A673 (cell line): ENCODE data around the gene RAB15. TPM values are rescaled to one million over a fixed set of nuclear protein-coding genes. Genes with fewer than 3 reads are reported as not detected.
A peak's percentile ranks its signal among the peaks of the same experiment; 100 is the strongest.

Source experiments
- BruUV-seq: library from RNA; stranded (reverse); fragments of 400-500 nt; replicated peaks from 2 replicates; lab custom pipeline; 2021; lab: Mats Ljungman, UMichigan
- CTCF ChIA-PET: fragments of 300-600 bp; sonication (Branson Sonifier 250); formaldehyde crosslinking; loops from one replicate; lab custom pipeline; 2022; ENCODE audit warnings: antibody characterized with exemption; lab: Charles Lee
- POLR2A ChIA-PET: fragments of 300-600 bp; sonication (Branson Sonifier 250); formaldehyde crosslinking; loops from one replicate; lab custom pipeline; 2022; ENCODE audit warnings: antibody characterized with exemption; ENCODE audit not compliant: low non-redundant PET; lab: Charles Lee
- DNase-seq: peaks from one replicate; pipeline ENCODE4 v3.0.0-alpha.2; 2015; ENCODE audit warnings: low spot score
- H3K27ac ChIP-seq: fragments of 200-600 bp; sonication (generic); 2 replicates; pipeline ENCODE4 v1.5.1; 2016; ENCODE audit warnings: mixed run types, low read depth, mild to moderate bottlenecking, mixed read lengths, antibody characterized with exemption, low read length; ENCODE audit not compliant: poor library complexity, severe bottlenecking
- H3K27me3 ChIP-seq: fragments of 200-600 bp; sonication (generic); replicated peaks from 2 replicates; pipeline ENCODE4 v1.6.1; 2017; ENCODE audit warnings: mixed run types, low read depth, mild to moderate bottlenecking, mixed read lengths, antibody characterized with exemption, low read length; ENCODE audit not compliant: insufficient read depth, poor library complexity
- H3K36me3 ChIP-seq: fragments of 200-600 bp; sonication (generic); 2 replicates; pipeline ENCODE4 v1.6.1; 2016; ENCODE audit warnings: mixed run types, mild to moderate bottlenecking, mixed read lengths, antibody characterized with exemption, low read length; ENCODE audit not compliant: insufficient read depth, poor library complexity, severe bottlenecking
- H3K4me1 ChIP-seq: fragments of 200-600 bp; sonication (generic); 2 replicates; pipeline ENCODE4 v1.6.1; 2017; ENCODE audit warnings: mixed run types, mild to moderate bottlenecking, mixed read lengths, antibody characterized with exemption, low read length; ENCODE audit not compliant: insufficient read depth, poor library complexity, severe bottlenecking
- H3K4me3 ChIP-seq: fragments of 200-600 bp; sonication (generic); 2 replicates; pipeline ENCODE4 v1.5.1; 2016; ENCODE audit warnings: low read depth, mixed run types, mild to moderate bottlenecking, mixed read lengths, low read length; ENCODE audit not compliant: poor library complexity, severe bottlenecking
- H3K9me3 ChIP-seq: fragments of 200-600 bp; sonication (generic); 2 replicates; pipeline ENCODE4 v1.6.1; 2016; ENCODE audit warnings: mixed run types, low read depth, mild to moderate bottlenecking, mixed read lengths, antibody characterized with exemption, low read length; ENCODE audit not compliant: poor library complexity, severe bottlenecking
- CTCF ChIP-seq: fragments of 300-800, 200-600 bp; sonication (generic); conservative IDR thresholded peaks from 2 replicates; pipeline ENCODE4 v1.5.1; 2017; ENCODE audit warnings: low read depth, mild to moderate bottlenecking, antibody characterized with exemption, low read length, moderate library complexity, mixed read lengths
- EZH2 ChIP-seq: fragments of 200-600 bp; sonication (generic); IDR thresholded peaks from 2 replicates; pipeline ENCODE4 v1.6.1; 2017; ENCODE audit warnings: borderline replicate concordance, low read depth, mild to moderate bottlenecking, mixed read lengths, antibody characterized with exemption, low read length; ENCODE audit not compliant: poor library complexity, severe bottlenecking
- intact Hi-C: fragments of 100-400 bp; cut with micrococcal nuclease; formaldehyde crosslinking; loops from one replicate; pipeline ENCODE4 v1.10.0; 2022; ENCODE audit not compliant: unreplicated experiment
- total RNA-seq: library from RNA; stranded (reverse); gene quantifications from 2 replicates; pipeline ENCODE4 v1.2.3, GENCODE V29; 2021

RAB15 gene
- total RNA-seq, 1 experiment from 2014 or later, result 23.6 TPM

DNA sequence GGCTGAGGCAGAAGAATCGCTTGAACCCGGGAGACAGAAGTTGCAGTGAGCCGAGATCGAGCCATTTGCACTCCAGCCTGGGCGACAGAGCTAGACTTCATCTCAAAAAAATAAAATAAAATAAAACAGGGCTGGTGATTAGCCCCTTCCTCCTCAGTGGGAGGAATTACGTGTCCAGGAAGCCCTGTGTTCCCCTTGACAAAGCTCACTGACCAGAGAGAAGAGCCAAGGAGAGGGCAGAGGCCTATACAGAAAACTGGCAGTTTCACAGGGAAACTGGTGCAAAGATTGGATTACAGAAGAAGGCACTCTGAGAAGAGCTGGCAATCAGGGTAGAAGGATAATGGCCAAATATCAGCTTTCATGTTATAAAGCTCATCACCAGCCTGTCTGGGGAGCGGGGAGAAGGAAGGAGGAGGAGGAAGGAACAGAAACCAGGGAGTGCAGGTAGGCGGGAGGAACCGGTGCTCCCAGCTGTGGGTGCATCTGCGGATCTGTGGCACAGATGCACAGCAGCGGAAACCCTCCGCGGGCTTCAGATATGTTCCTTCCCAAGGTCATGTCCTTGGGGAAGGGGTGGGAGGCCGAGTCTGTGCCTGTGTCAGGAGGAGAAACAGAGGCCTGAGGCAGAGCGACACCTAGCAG is 6.7 kb downstream of the RAB15 start:
- no peak overlapping the region for H3K4me3 ChIP-seq
- no peak overlapping the region for H3K27ac ChIP-seq
- H3K4me1 ChIP-seq, result peaks cover 15% of the 10 kb centered on the region
- intact Hi-C loops, result no loop called here
- H3K36me3 ChIP-seq, result no peaks in the 10 kb centered on the region
- TF ChIP-seq EZH2 (no peak), CTCF (no peak)
- H3K27me3 ChIP-seq, result no peaks in the 10 kb centered on the region
- DNase-seq, result no peak
- CTCF ChIA-PET, result no interaction called here
- POLR2A ChIA-PET, result no interaction called here
- H3K9me3 ChIP-seq, result no peaks in the 10 kb centered on the region
- no TSS peak for BruUV-seq

DNA sequence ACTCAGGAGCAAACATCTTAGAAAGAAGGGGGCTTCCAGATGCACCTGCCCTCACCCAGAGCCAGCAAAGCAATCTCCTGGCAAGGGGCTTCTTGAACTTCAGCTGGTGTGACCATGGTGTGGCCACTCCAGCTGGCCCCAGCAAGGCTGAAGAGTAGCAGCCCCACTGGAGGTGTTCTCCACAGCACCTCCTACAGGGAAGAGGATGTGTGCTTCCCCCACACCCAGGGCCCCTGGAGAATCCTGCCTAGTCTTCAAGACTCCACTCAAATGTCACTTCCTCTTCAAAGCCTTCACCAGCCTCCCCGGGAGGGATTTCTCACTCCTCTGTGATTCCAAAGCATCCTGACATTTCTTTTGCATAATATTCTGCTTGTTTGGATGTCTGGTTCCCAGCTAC is 8.5 kb downstream of the RAB15 start:
- POLR2A ChIA-PET, result no interaction called here
- BruUV-seq, result no TSS peak
- TF ChIP-seq EZH2 (no peak), CTCF (peak; percentile 24; the same call in 1 of the 2 replicates)
- CTCF ChIA-PET, result no interaction called here
- no peak for DNase-seq
- H3K4me3 ChIP-seq, result no peak overlapping the region
- no peak overlapping the region for H3K27ac ChIP-seq
- H3K36me3 ChIP-seq, result no peaks in the 10 kb centered on the region
- no peaks in the 10 kb centered on the region for H3K27me3 ChIP-seq
- H3K9me3 ChIP-seq, result no peaks in the 10 kb centered on the region
- intact Hi-C loops, result no loop called here
- H3K4me1 ChIP-seq, result peaks cover 7% of the 10 kb centered on the region

GRCh38 chr14:64960762-64961276 is 11.3 kb downstream of the RAB15 start:
- H3K36me3 ChIP-seq, result no peaks in the 10 kb centered on the region
- no peak for TF ChIP-seq CTCF
- no peak for TF ChIP-seq EZH2
- no peak overlapping the region for H3K27ac ChIP-seq
- H3K4me1 ChIP-seq, result no peaks in the 10 kb centered on the region
- POLR2A ChIA-PET, result no interaction called here
- no peaks in the 10 kb centered on the region for H3K27me3 ChIP-seq
- H3K4me3 ChIP-seq, result no peak overlapping the region
- no peaks in the 10 kb centered on the region for H3K9me3 ChIP-seq
- BruUV-seq, result no TSS peak
- no peak for DNase-seq
- CTCF ChIA-PET, result no interaction called here
- intact Hi-C loops, result no loop called here
